ELF-1 (cell line): ENCODE measurements around the gene MTG2.
A peak's percentile ranks its signal among the peaks of the same experiment; 100 is the strongest.

Experiments
- DNase-seq: peaks from one replicate; pipeline ENCODE4 v3.0.0-alpha.2; 2016; ENCODE audit warnings: low read depth, low spot score

Gene MTG2

GRCh38 chr20:62205618-62206387, 23.0 kb downstream of the MTG2 start:
- DNase-seq, result no peak

GRCh38 chr20:62206388-62206775, 23.6 kb downstream of the MTG2 start:
- DNase-seq, result no peak

GRCh38 chr20:62208061-62208794, 25.4 kb downstream of the MTG2 start:
- DNase-seq, result no peak

GRCh38 chr20:62208795-62209755, 26.2 kb downstream of the MTG2 start:
- peak; percentile 82 for DNase-seq

GRCh38 chr20:62209850-62210495, 27.1 kb downstream of the MTG2 start:
- no peak for DNase-seq

- no peak for DNase-seq
Observed at GRCh38 chr20:62210496-62210855, 27.6 kb downstream of the MTG2 start.

GRCh38 chr20:62211216-62211615, 28.4 kb downstream of the MTG2 start:
- no peak for DNase-seq

GRCh38 chr20:62211769-62212288, 29.0 kb downstream of the MTG2 start:
- no peak for DNase-seq

GRCh38 chr20:62212299-62212698, 29.5 kb downstream of the MTG2 start:
- peak; percentile 42 for DNase-seq

- DNase-seq, result no peak
Observed at GRCh38 chr20:62214067-62214466, 31.2 kb downstream of the MTG2 start.

GRCh38 chr20:62215020-62215990, 32.5 kb downstream of the MTG2 start:
- DNase-seq, result no peak

GRCh38 chr20:62215991-62216635, 33.3 kb downstream of the MTG2 start:
- DNase-seq, result no peak

GRCh38 chr20:62216636-62217566, 34.1 kb downstream of the MTG2 start:
- no peak for DNase-seq

GRCh38 chr20:62217913-62218773, 35.3 kb downstream of the MTG2 start:
- no peak for DNase-seq

GRCh38 chr20:62219101-62219991, 36.5 kb downstream of the MTG2 start:
- DNase-seq, result no peak

GRCh38 chr20:62219992-62220665, 37.3 kb downstream of the MTG2 start, which contains the start of gene HRH3:
TSS of gene HRH3 (minus strand) at chr20:62220278. CDS start at chr20:62219970, 308 bp downstream.
- DNase-seq, result peak; percentile 36
